M059J (cell line): ENCODE measurements around the gene OTOS. TPM values are rescaled to one million over a fixed set of nuclear protein-coding genes. Genes with fewer than 3 reads are reported as not detected.
A peak's percentile ranks its signal among the peaks of the same experiment; 100 is the strongest.

ENCODE experiments used
- DNase-seq: peaks from one replicate; pipeline ENCODE4 v3.0.0-alpha.2; 2012; ENCODE audit warnings: low read depth
- total RNA-seq: library from RNA; depleted of rRNA; stranded (reverse); fragments of >200 nt; shearing (Covaris generic); gene quantifications from 2 replicates; pipeline ENCODE4 v1.2.3, GENCODE V29; 2014

Gene OTOS
- total RNA-seq, 1 experiment from 2014 or later = not detected

- DNase-seq = no peak
Observed at GRCh38 chr2:240151477-240152031, 11.1 kb upstream of the OTOS start.

- DNase-seq = no peak
Observed at GRCh38 chr2:240149943-240150784, 9.7 kb upstream of the OTOS start.

GRCh38 chr2:240147911-240148587 lies 7.6 kb upstream of the OTOS start:
- no peak for DNase-seq

- no peak for DNase-seq
Observed at GRCh38 chr2:240147382-240147781, 6.9 kb upstream of the OTOS start.

GRCh38 chr2:240146627-240147278 lies 6.3 kb upstream of the OTOS start:
- DNase-seq = no peak

GRCh38 chr2:240146141-240146561 lies 5.7 kb upstream of the OTOS start:
- DNase-seq = no peak

- DNase-seq = no peak
Observed at GRCh38 chr2:240145461-240145860, 5.0 kb upstream of the OTOS start.

GRCh38 chr2:240144649-240145261 lies 4.3 kb upstream of the OTOS start:
- no peak for DNase-seq

- peak; percentile 22 for DNase-seq
Observed at GRCh38 chr2:240143801-240144648, 3.6 kb upstream of the OTOS start.

GRCh38 chr2:240143276-240143675 lies 2.8 kb upstream of the OTOS start:
- DNase-seq = no peak

GRCh38 chr2:240142859-240143258 lies 2.4 kb upstream of the OTOS start:
- no peak for DNase-seq

GRCh38 chr2:240142256-240142775 lies 1.9 kb upstream of the OTOS start:
- DNase-seq = no peak

GRCh38 chr2:240141736-240142135 lies 1.3 kb upstream of the OTOS start:
- DNase-seq = no peak

- DNase-seq = no peak
Observed at GRCh38 chr2:240140920-240141319, 462 bp upstream of the OTOS start.

GRCh38 chr2:240139666-240140393 lies 628 bp downstream of the OTOS start:
- no peak for DNase-seq

GRCh38 chr2:240139011-240139441 lies 1.4 kb downstream of the OTOS start:
- no peak for DNase-seq

- DNase-seq = peak; percentile 42
Observed at GRCh38 chr2:240138254-240138984, 2.0 kb downstream of the OTOS start.

- no peak for DNase-seq
Observed at GRCh38 chr2:240137596-240138253, 2.7 kb downstream of the OTOS start.
